Fibroblast of peridontal ligament (primary cell): ENCODE data around the gene P4HB.

Experiments
- DNase-seq: peaks from one replicate; pipeline ENCODE4 v3.0.0-alpha.2; 2010; ENCODE audit errors: extremely low read depth

P4HB gene

DNA sequence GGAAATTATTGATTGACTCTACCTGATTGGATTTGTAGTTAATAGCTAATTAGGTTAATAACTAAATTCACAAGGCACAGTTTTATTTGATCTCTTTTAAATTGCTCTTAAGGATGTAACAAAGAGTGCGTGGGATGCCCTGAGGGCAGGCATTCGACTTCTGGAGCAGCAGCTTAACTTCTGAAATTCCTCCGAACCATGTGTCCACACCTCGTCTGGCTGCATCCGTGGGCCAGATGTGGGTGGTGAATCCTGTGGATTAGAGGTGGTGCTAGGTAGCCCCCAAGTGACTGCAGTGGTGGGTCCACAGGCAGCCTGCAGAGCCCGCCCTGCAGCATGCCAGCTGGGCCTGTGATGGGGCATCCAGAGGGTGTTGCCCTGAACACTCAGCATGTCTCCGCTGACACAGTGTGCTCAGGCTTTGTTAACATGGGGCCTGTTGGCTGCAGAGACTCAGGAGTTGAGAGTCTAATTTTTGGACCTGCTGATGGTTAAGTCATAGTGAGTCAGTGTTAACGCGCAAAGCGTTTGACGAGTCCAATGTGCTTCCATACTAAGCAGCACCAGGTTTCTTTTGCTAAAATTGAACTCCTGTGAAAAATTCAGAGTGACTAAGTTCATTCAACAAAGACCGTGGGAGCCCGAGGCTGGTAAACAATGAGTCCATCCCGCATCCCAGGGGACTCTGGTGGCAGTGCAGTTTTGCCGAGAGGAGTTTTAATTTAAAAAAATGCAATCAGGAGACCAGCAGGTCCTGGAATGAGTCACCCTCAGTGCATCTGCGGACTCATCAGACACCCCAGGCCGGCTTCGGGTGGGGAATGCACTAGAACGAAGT is 37.9 kb upstream of the P4HB start:
- DNase-seq: peak; percentile 89

DNA sequence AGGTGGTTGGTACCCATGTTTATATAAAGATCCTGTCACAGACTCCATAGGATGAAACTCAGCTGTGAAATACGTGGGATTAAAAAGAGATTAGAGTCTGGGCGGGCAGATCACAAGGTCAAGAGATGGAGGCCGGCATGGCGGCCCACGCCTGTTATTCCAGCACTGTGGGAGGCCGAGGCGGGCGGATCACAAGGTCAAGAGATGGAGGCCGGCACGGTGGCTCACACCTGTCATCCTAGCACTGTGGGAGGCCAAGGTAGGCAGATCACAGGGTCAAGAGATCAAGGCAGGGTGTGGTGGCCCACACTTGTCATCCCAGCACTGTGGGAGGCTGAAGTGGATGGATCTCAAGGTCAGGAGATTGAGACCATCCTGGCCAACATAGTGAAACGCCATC is 35.1 kb upstream of the P4HB start:
- DNase-seq: no peak

DNA sequence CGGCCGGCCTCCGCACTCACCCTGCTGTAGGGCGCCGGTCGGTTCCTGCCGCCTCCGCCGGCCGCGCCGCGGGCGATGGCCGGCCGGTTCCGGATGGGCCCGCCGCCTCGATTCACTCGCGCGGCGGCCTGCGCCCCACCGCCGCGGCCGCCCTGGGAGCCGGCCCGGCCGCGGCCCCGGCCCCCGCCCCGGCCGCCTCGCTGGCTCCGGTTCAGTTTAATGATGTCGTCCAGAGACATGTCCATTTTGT is 30.9 kb upstream of the P4HB start:
- no peak for DNase-seq

DNA sequence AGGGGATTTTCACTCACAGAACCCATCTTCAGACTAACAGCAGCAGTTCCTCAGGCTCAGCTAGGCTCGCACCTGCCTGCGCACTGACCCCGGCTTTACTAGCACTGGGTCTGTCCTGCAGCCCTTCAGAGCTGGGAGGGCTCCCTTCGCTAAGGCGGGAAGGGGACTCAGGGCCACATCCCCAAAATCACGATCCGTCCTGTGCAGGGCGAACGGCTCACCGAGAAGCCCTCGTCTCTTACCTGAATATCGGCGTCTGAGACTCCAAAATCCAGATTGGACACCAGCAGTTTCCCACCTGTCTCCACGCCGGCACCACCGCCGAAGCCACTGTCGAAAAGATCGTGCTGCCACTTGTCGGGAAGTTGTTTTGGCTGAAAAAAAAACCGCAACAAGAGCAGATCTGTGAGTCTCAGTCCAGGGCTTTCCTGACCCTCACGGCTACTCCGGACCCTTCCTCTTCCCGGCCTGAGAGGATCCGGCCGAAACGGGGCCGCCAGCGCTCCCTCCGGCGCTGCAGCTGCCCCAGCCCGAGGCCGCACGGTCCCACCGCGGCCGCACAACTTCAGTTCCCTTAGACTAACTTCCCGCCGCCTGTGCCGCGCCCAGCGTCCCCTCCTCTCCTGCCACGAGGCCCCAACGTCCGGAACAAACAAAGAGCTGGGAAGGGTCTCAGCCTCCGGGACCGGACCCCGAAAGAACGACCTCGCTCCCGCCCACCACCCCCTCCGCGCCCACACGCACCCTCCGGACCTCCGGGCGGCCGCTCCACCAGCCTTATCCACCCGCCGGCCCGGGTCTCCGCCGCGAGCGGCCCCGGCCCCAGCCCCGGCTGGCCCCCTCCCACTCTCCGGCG is 30.3 kb upstream of the P4HB start:
- DNase-seq: no peak

DNA sequence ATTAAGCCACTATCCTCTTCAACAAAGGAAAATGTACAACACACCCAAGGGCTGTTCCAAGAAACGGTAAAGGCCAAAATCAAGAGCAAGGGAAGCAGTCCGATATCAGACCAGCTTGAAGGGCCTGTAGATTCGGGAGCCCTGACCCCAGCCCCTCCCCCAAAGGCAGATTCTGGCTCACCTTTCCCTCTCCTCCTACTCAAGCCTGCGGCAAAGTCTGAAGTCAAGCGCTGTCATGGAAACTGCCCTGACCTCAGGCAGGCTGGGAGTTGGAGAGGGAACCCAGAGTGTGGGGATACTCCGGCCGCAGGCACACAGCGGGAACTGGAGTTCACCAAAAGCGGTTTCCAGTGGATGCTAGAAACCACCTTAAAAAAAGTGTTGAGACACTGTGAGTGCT is 29.3 kb upstream of the P4HB start:
- no peak for DNase-seq

DNA sequence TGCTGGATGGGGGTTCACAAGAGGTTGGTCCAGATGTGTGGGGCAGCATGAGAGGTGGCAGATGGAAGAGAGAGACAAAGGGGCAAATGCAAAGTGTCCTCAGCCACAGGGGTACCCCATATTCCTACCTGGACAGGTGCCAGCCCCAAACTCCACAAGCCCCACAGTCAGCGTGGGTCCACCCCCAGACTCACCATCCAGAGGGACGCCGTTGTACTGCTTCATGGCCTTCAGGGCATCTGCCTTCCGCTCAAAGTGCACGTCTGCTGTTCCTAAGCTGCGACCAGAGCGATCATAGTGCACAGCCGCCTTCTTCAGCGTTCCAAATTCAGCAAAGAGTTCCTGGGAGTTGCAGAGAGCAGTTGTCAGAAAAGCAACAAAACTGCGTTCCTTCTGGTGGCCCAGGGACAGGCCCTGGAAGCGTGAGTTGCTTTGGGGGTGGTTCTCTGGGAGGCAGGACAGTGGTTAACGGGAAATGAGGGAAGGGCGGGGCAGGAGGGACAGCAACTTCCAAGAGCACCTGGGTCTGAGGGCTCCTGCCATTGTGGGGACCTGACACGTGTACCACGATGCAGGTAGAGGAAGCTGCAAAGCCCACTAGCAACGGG is 28.8 kb upstream of the P4HB start:
- no peak for DNase-seq

DNA sequence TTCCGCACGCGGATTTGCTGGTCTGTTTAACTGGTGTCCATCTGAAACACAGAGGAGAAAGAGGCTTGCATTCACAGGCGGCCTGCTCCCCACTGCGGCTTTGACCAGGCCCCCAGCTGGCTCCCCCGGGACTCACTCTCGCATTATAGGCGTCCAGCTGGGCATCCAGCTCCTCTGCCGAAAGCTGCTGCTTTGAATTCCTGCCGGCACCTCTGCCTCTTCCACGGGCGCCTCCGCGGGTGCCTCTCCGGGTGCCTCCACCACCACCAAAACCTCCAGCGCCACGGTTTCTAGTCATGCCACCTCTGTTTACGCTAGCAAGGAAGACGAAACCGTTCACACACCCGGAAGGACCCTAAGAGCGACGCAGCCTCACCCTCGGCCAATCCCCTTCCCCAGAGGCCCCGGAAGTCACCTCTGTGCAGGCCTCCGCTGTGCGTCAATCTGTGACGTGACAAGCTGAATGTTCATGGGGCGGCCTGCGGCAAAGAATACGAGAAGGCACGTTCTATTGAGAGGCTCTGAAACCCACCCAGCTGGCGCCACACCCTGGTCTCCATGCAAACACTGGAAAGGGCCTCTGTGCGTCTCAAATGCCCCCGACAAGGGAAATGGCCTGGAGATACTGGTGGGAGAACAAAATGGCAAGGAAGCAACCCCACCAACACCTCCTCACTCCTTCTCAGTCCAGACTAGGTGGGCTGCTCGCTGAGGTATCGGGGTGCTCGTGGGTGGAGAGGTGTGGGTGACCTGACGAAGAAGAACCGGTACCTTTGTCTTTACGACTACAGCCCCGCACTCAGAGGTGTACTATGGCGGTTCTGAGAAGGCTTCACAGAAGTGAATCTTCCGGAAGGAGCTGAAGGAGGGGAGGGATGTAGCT is 28.0 kb upstream of the P4HB start:
- no peak for DNase-seq

DNA sequence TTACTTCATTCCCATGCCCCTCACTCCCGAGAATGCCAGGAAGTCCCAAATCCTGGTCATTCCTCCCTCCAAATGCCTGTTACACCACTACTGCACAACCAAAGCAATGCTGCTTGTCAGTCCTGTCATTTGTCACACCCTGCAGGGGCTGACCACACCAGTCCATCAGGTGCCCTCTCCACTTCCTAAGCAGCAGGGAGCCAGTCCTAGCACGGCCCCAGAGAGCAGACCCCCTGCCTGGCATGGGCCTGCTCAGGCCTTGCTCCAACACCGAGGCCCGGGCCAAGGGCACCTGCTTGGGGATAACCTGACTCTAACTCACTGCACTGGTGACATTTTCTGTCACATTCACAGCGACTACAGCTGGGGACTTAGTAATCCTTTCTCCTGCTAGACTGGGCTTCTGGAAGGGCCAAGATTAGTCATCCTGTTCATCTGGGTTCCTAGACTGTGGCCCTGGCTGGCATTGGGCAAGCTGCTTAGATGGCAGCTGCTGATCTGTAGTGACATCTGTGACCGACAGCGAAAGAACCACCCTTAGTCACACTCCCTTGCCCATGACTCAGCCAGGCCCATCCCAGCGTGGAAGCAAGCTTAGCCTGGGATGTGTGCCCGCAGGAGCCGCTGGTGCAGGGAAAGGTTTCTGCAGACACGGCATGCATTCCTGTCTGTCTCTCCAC is 25.7 kb upstream of the P4HB start:
- DNase-seq: no peak

DNA sequence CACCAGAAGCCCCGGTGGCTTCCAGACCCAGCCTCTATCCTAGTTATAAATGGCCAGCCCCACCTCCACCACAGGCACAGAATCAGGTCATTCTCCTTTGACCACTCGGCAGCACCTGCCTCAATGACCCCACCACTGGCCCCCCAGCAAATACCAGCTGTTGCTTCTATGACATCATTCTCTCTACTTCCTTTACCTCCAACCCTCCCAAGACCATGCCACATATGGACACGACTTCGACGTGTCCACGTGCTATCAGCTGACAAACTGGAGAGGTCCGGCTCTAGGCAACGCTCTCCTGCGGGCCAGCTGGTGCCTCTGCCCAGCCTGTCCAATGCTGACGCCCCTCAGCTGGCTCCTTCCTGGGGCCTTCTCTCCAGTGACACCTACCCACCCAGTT is 25.1 kb upstream of the P4HB start:
- DNase-seq: no peak

DNA sequence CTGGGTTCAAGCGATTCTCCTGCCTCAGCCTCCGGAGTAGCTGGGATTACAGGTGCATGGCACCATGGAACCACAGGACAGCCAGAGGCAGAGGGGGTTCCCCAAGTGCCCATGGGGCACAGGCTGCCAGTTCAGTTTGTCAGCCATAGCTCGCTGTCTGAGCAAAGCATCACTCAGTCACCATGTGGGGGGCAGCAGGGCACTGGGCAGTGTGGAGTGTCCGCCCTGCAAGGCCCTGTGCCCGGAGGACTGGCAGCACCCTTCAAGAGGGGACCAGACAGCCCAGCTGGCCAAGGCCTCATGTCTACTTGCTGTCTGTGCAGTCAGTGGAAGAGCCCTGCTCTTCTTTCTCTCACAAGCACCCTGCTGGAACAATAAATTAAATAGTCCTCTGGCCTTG is 24.6 kb upstream of the P4HB start:
- no peak for DNase-seq

DNA sequence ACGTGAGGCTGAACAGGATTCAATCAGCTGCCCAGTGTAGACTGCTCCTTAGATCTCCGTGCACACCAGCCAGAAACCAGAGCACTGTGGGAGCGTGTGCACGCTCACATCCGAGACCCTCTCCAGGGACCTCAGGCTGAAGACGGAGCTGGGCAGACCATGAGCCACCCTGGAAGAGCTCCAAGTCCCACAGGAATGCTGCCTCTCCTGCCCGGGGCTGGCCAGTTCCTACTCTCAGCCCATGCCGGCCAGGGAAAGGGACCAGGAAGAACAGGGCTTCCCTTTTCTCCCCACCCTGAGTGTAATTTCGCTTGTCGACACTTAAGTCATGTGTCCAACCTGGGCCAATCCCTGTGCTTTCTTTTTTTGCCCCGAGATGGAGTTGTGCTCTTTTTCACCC is 24.2 kb upstream of the P4HB start:
- DNase-seq: peak; percentile 71

DNA sequence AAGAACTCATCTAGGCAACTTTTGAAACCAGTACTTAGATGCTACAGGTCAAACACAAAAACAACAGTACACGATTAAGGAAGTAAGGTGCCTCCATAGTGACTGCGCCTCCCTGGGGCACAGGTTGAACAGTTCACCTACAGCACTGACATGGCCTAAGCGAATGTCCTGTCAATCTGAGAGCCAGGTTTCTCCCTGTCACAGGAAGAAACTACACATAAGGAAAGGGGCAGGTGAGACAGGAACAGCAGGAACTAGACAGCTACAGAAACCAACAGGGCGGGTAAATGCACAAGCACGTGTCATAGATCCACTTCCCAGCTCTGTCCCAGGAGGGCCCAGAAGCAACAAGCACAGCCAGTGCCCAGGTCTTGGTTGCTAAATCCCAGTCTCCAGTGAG is 18.8 kb upstream of the P4HB start:
- no peak for DNase-seq

DNA sequence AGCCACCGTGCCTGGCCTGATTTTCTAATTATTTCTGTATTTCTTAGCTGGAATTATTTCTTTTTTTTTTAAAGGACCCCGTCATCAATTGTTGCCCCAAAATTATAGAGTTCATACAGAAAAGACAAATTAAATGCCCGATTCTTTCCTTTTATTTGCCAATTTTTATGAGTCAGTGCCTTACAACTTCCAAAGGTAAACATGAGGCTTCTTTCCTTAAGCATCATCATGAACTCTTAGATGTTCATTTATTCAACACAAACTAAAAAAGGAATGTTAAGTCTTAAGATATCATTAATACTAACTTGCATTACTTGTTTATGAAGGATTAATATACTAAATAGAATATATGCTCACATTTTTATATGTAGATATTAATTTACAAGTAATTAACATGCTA is 18.0 kb upstream of the P4HB start:
- DNase-seq: no peak

DNA sequence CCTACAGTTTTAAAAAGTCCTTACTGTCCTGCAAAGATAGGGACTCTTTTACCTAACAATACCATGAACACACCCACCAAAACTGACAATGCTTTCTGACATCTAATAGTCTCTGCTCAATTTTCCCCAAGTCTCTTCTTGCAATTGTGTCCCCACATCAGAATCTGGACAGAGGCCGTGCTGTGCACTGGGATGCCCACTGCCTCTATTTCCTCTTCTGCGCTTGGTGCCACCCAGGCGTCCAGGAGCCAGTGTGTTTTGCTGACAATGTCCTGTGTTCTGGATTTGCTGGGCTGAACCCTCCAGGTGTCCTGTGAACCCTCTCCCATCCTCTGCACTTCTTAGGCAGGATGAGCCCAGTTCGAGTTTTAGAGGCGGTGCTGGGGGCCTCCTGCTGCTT is 17.2 kb upstream of the P4HB start:
- no peak for DNase-seq

DNA sequence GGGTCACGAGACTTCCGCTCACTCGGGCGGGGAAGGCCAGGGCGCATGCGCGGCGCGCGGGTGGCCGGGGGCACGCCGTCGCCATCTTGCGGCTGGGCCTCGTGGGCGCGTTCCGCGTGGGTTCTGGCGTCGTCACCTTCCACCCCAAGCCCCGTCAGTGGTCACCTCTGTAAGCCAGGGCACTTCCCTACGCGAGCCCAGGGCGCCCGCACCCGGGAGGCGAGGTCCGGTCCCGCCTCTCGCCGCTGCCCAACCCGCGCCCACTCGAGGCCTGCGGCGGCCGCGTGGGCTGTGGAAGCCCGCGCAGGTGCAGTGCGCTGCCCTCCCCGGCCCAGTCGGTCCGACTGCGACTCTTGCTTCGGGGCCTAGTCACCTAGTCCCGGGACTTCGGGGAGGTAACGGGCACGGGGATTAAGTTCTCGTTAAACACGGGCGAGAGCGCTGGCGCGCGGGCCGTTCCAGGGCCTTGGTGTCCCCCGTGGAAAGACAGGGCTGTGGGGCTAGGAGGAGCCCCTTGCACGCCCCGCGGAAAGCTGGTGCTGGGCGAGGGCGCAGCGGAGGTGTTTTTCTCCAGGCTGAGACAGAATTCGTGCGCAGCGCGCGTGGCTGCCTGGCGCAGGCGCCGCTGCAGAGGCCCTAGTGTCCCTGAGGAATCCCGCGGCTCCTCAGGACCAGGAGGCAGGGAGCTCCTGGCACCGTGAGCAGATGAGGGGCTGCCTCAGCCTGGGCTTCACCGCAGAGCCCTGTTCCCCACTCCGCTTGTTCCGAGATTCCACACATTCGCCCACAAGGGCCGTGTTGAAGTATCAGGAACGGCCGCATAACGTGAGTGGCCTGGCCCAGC is 11.3 kb upstream of the P4HB start:
- DNase-seq: peak; percentile 81

DNA sequence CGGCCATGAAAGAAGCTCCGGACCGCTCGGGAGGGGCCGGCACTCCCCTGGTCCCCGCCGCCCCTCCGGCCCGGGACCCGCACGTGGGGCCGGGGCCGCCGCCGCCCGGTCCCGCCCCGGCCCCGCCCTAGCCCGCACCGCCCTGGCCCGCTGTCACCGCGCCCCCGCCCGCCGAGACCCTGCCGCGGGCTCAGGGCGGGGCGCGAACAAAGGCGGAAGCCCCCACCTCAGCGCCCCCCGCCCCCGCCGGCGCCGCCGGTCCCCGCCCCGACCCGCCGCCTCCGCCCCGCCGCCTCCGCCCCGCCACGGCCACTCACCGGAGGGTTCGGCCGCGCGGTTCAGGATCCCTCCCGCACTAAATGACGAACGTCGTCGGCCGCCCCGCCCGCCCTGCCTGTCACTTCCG is 10.6 kb upstream of the P4HB start, which contains the start of gene ARHGDIA:
Gene ARHGDIA, minus strand, starts transcription at position 357 of the 406 bp plus-strand sequence. CDS start 1,407 bp downstream, outside the sequence.
- no peak for DNase-seq

DNA sequence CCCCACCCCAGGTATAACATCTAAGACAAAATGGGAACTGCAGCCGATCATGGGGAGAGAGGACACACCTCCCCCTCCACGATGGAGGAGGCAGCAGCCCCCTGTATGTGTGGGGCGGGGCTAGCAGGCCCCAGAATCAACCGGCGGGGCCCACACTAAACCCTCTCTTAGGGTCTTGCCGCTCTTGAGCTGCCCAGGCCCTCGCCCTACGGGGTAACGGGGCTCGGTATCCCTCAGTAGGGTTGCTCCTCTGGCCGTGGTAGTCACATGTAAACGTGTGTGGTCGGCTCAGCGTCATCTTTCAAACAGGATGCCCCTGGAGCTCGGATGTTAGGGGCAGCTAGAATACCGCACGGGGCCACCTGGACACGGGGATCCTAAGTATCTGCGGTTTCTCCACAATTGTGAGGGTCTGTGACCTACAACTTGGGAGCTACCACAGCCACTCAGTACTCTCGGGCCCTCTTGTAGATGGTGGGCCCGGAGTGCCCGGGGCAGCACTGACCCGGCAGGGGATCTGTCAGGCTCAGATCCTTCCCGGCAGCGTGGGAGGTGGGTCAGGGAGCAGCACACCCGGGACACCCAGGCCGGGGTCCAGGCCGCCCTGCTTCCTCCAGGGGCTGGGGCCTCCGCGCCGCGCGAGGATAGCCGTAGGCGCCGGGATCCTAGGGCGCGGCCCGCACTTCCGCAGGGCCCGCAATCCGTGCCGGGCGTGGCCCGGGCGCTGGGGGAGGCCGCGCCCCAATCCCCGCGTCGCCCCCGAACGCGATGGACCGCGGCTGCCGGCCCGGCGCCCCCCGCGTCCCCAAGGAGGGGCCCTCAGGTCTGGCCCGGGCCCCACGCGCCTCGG is 10.0 kb upstream of the P4HB start:
- no peak for DNase-seq

DNA sequence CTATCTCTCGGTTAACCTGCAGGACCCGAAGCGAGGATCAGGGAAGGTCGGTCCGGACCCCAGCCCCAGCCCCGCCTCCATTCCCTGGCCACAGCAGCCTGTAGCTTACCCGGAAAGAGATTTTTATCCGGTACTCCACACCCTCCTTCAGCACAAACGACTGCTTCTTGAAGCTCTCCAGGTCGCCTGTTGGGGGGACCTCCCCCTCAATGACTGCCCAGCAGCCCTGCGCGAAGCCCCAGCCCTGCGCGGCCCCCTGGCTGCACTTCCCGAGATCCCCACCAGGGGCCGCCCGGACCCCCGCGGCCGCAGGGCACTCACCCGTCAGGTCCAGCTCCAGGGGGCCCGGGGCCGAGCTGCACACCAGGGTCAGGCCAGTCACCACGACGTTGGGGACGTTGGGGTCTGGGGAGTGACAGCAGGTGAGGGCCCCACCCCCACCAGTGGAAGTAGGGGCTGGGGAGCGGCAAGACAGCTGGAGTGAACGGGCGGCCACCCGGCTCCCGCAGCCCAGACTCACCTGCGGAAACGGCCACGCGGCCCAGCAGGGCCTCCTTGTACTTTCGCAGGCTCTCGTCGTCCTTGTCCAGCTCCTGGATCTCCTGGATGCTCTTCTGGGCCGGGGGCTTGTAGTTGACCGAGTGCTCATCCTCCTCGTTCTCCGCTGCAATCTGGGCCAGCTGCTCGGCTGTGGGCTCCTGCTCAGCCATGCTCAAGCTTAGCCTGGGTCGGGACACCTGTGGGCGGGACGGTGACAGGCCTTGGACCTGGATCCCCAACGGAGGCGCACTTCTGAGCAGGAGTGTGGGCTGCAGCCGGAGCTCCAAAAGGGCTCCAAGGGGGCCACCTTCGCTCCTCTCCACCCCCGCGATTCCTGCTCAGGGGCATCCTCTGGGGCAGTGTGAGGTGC is 9.1 kb upstream of the P4HB start:
- DNase-seq: no peak
